ENCODE data around the gene ITPR2.

Gene ITPR2

DNA sequence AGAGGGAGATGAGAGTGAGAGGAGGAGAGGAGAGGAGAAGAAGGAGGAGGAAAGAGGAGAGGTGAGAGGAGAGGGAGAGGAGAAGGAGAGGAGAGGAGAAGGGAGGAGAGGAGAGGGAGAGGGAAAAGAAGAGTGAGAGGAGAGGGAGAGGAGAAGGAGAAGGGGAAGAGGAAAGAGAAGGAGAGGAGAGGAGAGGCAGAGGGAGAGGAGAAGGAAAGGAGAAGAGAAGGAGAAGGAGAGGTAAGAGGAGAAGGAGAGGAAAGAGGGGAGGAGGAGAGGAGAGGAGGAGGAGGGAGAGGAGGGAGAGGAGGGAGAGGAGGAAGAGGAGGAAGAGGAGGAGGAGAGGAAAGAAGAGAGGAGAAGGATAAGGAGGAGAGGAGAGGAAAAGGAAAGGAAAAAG, 266.8 kb downstream of the ITPR2 start:
- DNase-seq (ENCODE audit: low read depth in 2 of 2): no peak

DNA sequence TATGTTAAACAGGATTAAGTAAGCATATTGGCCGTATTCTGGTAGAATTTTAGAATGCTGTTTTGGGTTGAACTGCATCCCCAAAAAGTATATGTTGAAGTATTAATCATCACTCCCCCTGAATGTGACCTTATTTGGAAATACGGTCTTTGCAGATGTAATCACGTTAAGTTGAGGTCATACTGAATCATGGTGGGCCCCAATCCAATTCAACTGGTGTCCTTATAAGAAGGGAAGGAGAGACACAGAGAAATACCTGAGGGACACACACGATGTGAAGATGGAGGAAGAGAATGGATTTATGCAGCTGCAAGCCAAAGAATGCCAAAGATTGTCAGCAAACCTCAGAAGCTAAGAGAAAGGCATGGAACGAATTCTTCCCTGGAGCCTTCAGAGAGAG, 268.6 kb downstream of the ITPR2 start:
- no peak for DNase-seq (ENCODE audit: low read depth in 2 of 2)

DNA sequence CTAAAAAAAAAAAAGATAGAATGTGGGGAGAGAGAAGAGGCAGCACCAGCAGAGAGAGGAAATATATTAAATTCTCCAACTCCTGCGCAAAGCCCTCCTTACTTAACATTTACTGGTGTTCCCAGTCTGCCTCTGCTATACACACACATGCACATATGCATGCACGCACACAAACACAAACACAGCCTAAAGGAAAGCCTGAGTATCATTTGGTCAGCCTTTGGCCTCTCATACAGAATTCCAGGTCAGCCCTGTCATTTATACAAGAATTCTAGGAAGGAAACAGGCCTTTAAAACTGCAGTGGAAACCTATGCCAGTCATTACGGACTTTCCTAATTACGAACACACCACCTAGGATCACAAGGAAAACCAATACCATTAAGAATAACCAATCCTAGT, 269.4 kb downstream of the ITPR2 start:
- no peak for DNase-seq (ENCODE audit: low read depth in 2 of 2)

DNA sequence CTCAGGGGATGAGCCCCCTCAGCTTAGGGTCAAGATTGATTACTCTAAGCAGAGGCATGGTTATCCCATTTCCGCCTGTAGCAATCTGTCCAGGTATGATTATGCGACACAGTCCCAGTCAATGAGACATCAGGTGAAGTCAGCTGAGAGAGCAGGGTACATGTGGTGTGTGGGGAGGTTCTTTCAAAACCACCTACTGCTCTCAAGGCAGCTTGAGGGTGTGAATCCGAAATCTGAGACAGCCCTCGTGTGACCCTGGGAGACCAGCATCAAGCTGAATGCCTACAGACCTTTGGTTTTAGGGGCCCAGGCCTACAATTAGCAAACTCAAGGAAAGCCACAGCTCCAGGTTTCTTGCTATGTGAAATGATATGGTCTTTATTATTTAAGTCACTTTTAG, 275.7 kb downstream of the ITPR2 start:
- DNase-seq (ENCODE audit: low read depth in 2 of 2): no peak

DNA sequence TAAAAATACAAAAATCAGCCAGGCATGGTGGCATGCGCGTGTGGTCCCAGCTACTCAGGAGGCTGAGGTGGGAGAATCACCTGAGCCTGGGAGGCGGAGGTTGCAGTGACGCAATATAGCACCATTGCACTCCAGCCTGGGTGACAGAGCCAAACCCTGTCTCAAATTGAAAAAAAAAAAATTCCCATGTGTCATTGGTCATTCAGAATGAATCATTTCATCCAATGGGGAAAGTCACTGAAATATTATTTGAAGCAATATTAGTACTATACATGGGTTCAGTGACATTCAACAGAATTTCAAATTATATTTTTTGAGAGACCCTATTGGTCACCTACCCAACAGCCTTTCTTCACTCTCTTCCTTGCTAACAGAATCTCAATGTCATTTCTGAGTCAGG, 276.1 kb downstream of the ITPR2 start:
- DNase-seq (ENCODE audit: low read depth in 2 of 2): no peak

DNA sequence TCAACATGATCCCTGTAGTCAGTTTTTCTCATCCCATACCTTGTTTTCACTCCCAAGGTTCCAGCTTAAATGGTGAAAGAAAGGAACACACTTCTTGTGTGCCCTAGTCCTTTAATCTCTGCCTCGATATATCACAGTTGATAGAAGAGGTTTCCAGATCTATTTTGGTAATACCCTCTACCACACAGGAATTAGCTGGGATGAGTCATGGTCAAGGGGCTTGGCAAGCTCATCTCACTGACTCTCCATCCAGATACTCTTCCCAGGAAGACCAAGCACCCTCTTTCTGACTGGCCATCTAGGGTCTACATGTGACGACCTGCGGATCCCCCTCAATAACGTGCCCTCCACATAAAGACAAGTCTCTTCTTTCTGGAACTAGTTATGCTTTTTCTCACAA, 277.9 kb downstream of the ITPR2 start:
- no peak for DNase-seq (ENCODE audit: low read depth in 2 of 2)

DNA sequence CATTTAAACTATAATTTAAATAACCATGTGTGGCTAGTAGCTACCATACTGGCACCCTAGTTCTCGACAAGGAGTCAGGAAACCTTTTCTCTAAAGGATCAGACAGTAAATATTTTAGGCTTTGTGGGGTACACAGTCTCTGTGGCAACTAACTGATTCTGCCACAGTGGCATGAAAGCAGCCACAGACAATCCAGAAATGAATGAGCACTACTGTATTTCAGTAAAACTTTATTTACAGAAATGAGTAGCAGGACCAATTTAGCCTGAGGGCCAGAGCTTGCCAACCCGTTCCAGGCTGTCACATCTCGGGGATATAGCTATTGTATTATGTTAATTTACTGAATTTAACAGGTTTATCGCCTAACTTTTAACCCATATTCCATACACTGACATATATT, 278.7 kb downstream of the ITPR2 start:
- no peak for DNase-seq (ENCODE audit: low read depth in 2 of 2)

DNA sequence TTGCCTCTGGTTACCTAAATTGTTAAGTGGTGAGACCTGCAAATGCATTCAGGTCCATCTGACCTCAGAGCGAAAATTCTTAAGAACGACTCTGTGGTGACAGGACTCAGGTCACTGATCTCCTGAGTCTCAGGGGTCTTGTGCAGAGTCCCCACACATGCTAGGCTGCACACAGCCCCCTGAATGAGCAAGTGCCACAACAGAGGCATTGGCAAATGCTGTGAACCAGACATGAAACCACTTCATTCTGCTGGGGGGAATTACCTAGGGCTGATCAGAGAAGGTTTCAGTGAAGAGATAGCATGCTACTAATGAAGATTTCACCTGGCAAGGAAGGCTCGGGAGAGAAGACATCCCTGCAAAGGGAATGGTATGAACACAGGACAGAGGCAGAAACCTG, 281.6 kb downstream of the ITPR2 start:
- no peak for DNase-seq (ENCODE audit: low read depth in 2 of 2)

DNA sequence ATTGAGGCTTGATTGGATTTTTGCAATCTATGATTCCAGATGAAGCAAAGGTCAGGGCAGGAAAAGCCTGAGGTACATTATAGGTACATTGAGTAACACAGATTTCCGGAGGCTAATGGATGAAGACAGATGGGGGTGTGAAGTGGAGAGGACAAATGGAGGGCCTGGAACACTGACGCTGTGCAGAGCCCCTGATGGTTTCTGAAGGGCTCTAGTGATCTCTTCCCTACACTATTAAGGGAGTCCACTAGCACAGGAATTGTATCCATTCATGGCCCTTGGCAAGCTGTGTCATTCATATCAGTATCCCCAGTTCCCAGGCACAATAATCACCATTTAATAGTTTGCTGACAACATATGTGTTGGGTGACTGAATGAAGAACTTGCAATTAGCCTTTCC, 284.8 kb downstream of the ITPR2 start:
- no peak for DNase-seq (ENCODE audit: low read depth in 2 of 2)

DNA sequence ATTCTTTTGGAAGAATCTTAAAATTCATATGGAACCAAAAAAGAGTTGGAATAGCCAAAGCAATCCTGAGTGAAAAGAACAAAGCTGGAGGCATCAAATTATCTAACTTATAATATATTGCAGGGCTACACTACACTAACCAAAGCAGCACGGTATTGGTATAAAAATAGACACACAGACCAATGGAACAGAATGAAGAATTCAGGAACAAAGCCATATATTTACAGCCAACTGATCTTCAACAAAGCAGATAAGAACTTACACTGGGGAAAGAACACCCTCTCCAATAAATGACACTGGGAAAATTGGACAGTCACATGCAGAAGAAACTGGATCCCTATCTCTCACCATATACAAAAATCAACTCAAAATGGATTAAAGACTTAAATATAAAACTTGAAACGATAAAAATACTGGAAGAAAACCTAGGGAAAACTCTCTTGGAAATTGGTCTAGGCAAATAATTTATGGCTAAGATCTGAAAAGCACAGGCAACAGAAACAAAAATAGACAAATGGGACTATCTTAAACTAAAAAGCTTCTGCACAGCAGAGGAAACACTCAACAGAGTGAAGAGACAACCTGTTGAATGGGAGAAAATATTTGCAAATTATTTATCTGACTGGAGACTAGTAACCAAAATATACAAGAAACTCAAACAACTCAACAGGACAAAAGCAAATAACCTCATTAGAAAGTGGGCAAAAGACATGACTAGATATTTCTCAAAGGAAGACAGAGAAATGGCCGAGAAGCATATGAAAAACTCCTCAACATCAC, 286.3 kb downstream of the ITPR2 start:
- no peak for DNase-seq (ENCODE audit: low read depth in 2 of 2)

DNA sequence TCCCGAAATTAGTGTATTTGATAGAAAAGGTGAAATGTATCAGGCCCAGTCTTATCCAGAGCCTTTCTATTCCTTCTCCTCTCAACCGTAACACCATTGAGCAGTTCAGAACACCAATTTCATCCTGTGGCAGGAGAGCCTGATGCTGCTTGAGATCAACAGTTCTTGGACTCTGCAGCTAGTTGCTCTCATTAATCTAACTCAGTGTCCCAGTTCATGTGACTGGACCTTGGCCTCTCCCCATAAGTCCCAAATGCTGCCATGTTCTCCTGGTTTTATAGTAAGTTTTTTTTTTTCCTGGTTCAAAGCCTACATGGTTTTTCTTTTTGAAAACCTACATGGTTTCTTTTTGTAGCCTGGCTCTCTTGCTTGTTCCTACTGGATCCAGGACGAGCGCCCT, 293.9 kb downstream of the ITPR2 start:
- DNase-seq (ENCODE audit: low read depth in 2 of 2): no peak

DNA sequence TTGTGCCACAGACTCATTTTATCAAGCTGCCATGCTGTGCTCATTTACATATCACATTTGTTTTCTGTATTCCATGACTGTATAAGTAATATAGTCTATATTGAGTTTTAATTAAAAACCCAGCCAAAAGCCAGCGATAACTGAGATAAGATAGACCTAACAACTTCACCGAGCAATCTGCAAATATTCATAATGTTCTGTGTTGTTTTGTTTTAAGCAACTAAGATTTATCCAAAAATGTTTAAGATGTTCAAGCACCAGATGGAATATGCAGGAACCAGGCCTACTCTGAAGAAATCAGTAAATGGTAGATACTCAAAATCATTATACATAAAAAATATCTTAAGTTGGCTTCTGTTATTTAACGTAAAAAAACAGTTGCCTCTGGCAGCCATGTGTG, 295.3 kb downstream of the ITPR2 start:
- DNase-seq (ENCODE audit: low read depth in 2 of 2): no peak

DNA sequence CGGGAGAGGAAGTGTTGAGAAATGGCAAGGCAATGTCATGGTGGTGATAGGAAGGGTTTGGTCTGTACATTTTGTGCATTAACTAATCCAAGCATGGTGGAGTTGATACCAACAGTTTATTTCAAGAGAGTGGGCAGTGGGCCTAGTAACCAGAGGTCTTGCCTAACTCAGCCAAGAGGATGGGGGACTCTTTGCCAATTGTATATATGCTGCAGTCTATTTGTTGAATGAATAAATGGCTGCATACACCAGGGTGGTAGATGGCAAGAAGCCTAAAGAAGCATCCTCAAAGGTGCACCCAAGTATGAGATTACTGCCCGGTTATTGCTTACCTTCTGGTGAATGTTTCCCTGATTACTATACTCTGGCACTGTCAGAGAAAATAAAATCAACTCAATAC, 295.9 kb downstream of the ITPR2 start:
- no peak for DNase-seq (ENCODE audit: low read depth in 2 of 2)

DNA sequence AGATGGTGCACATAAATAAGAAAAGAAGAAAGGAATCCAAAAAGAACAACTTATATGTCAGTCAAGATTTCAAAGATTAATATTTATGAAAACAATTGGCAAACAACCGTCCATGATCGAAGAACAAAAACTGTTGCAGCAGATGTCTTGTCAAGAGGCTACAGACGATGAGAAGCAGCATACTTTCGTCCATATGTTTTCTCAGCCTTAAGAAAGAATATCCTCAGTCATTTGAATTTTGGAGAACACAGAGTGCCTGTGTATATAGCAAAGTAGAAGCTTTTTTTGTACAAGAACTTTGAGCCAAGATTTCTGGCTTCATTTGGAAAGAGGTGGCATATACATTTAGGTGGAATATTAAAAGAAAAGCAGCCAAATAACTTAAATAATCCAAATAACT, 297.2 kb downstream of the ITPR2 start:
- no peak for DNase-seq (ENCODE audit: low read depth in 2 of 2)

DNA sequence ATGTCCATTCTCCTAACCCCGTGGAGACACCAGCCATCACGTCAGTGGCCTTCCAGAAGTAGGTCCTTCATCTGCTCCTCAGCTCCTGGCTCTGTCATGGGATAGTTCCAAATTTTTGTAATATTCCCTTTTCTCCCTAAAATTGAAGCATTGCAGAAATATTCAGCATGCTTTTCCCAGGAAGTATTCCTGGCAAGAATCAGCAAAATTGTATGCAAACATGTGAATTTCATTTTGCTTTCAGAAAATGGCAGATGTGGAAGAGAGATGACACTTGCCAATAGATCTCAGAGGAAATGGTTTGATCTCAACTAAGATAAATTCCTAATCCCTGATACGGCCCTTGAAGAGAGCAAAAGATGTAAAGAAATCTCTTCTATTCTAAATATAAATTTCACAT, 298.9 kb downstream of the ITPR2 start:
- no peak for DNase-seq (ENCODE audit: low read depth in 2 of 2)

DNA sequence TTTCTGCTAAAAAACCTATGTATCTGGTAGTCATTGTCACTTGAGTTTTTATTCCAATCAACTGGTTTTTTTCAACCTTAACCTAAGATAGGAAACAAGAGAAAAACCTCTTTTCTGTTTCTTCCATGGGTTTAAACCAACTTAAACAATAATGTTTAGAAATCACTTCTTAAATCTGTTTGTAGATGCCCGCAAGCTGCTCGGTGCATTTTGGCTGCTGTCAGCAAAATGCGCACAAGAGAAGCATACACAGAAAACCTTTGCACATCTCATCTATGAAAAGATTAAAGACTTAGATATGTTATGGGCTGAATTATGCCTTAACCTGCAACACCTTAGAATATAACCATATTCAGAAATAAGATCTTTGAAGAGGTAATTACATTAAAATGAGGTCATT, 299.8 kb downstream of the ITPR2 start:
- no peak for DNase-seq (ENCODE audit: low read depth in 2 of 2)

DNA sequence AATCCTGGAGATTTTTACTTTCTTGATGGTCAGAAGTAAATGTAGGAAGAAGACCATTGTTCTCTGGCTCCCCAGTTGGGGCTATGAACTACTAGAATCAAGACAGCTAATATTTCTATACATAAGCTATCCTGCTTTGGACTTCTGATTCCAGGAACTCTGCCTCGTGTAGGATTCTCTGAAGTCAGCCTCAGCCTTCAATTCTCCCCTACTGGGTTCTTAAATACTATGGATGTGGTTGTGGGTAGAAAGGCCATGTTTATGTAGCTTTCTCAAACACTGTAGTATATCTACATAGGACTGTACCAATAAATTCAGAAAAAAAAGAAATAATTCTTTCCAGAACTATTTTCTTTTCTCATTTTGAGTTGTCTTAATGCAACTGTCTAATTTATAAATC, 302.5 kb downstream of the ITPR2 start:
- no peak for DNase-seq (ENCODE audit: low read depth in 2 of 2)

DNA sequence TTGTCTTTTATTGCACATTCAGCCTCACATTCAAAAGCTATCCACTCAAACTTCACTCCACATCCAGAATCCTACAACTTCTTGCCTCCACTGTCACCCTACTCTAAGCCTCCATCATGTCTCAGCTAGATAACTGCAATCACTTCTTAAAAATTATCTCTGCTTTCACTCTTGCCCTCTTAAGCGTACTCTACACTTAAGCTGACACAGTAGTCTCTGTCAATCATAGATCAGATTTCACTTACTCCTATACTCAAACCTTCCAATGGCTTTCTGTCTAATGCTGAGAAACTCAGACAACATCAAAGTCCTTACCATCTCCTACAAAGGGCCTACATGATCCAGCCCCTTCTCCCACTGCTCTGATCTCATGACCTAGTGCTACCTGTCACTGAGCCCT, 304.1 kb downstream of the ITPR2 start:
- no peak for DNase-seq (ENCODE audit: low read depth in 2 of 2)

DNA sequence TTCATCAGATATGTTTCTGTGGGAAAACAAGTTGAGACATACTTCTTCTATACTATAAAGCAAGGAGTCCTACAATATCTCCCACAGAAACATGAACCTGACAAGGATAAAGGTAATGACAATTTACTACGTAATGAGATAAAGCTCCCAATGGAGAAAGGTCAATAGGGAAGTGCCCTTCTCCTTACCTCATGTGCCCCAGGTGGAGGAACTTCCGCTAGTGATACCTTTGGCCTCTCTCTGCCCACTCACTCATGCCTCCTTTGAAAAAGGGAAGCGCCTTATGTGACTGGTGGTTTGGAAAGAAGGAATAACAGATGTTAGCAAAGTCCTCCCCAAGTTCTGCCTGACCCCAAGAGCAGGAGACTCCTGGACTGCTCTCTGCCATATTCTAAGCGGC, 305.3 kb downstream of the ITPR2 start:
- DNase-seq (ENCODE audit: low read depth in 2 of 2): no peak

DNA sequence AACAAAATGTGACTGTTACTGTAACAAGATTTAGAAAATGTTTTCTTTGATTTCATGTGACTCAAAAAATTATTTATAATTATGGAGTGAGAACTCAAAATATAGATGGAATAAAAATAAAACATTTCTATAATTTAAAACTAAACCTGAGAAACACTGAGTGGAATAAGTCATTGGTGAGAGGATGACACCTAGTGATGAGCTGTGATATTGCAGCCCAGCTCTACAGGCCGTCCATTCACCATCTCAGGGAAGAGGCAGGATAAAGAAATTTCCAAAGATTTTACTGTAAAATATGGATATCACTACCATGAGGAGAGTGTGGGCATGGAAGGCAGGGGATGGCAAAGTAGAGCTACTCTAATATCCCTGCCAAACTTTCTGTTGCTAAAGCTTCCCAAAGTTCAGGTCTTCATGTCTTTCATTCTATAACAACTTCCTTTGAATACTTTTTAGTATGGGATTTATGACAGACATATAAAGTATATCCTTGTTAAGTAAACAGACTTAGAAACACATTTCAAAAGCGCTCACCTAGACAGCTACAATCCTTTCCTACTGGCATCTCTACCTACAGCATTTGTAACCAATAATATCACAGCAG, 308.0 kb downstream of the ITPR2 start:
- DNase-seq (ENCODE audit: low read depth in 2 of 2): peak in 1 of 2 donors; percentile 1

DNA sequence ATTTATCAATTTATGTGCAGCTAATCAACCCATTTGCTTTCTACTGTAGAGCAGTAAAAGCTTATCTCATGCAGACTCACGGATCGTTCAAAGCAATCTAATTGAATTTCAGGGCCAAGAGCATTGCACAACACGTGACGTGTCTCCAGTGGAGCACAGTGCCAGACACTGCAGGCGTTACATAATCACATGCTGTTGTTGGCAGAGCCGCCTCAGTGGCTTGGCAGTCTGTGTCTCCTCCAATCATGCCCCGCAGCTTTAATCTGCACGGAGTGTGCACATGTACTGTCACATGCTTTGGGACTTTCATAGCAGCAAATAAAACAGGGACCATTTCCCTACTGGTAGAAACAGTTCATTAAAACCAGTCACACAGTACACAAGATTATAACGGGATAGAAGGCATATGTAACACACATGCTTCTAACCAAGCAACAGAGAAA, 309.3 kb downstream of the ITPR2 start:
- no peak for DNase-seq (ENCODE audit: low read depth in 2 of 2)

DNA sequence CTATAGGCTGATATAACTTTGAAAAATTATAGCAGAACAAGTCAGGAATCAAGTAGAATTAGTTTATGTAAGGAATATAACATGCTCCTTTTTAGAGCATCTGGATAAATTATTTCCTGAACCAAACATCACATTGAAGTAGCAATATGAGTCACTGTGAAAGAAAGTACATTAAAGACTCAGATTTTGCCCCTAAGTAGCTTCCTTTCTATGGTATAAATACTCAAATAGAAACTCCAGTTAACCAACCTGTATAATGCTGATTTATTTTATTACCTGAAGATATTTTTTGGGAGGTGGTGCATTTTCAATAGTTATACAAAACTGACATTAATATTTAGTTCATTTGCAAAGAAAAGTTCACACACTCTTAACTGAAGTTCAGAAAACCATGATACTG, 312.1 kb downstream of the ITPR2 start:
- no peak for DNase-seq (ENCODE audit: low read depth in 2 of 2)

DNA sequence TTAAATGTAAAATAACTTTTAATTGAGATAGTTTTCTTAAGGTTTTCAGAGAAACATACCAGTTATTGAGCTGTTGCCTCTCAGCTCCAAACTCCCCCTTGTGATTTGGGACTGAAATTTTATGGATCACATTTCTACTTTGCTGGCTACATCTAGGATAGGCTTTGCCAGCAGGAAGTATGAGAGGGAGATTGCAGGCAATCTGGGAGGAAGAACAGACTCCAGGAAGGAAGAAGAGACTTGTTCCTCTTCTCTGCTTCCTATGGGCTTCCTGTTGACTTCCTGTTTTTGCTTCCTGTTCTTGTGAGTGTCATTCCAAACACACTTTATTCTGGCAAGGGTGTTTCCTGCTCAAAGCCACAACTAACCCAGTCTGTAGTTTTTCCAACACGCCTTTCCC, 312.9 kb downstream of the ITPR2 start:
- no peak for DNase-seq (ENCODE audit: low read depth in 2 of 2)

DNA sequence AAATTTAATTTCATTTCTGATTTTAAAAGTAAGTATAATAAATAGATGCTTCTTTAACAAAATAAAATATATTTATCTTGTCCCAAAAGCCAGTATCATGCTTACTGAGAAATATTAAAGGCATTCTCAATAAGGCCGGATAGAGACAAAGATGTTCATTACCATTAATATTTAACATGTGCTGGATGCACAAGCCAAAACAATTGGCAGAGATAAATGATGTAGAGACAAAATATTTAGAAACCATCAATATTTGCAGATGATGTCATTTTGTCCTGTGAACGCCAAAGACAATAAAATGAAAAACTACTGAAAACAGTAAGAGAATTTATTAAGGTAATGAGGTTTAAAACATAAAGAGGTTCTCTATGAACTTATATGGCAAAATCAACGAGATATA, 313.5 kb downstream of the ITPR2 start:
- DNase-seq (ENCODE audit: low read depth in 2 of 2): no peak

All from activated CD4-positive, alpha-beta T cell treated with anti-CD3 and anti-CD28 coated beads for 24 hours (primary cell).